SK-N-MC (cell line): Measurements from ENCODE around the gene AATK.

Experiments
- EZH2 ChIP-seq: fragments of 200-600 bp; sonication (generic); IDR thresholded peaks from one replicate; pipeline ENCODE4 v1.6.1; 2017; ENCODE audit warnings: antibody characterized with exemption
- POLR2AphosphoS5 ChIP-seq: IDR thresholded peaks from 2 replicates; pipeline ENCODE4 v1.6.1; 2012; ENCODE audit warnings: mild to moderate bottlenecking, low read depth, low read length, borderline replicate concordance

GRCh38 chr17:81129289-81129688, 36.7 kb downstream of the AATK start:
- no peak for TF ChIP-seq POLR2AphosphoS5
- no peak for TF ChIP-seq EZH2
